Measurements from ENCODE around the gene SPAG9. TPM values are rescaled to one million over a fixed set of nuclear protein-coding genes. Genes with fewer than 3 reads are reported as not detected.
A peak's percentile ranks its signal among the peaks of the same experiment; 100 is the strongest.

Gene SPAG9
- total RNA-seq, result 36.5 TPM

GRCh38 chr17:51120739-51121619 is at the start of gene SPAG9:
SPAG9 (minus strand) TSS chr17:51120868; CDS start chr17:51120656, 212 bp downstream.
- DNase-seq (ENCODE audit: low spot score) (peak; percentile 95), ATAC-seq (peak; percentile 81)

- no peak for DNase-seq (ENCODE audit: low spot score)
- no peak for ATAC-seq
Observed at GRCh38 chr17:51169340-51169739, 48.7 kb upstream of the SPAG9 start.

GRCh38 chr17:51166987-51167931 is 46.6 kb upstream of the SPAG9 start:
- peak; percentile 69 for DNase-seq (ENCODE audit: low spot score)
- peak; percentile 68 for ATAC-seq

GRCh38 chr17:51166198-51166986 is 45.7 kb upstream of the SPAG9 start, which contains the start of gene NME2:
NME2 (plus strand) TSS chr17:51166411; CDS start chr17:51166831, 420 bp downstream.
- peak; percentile 91 for ATAC-seq
- DNase-seq (ENCODE audit: low spot score), result peak; percentile 92

- DNase-seq (ENCODE audit: low spot score) (no peak), ATAC-seq (peak; percentile 36)
Observed at GRCh38 chr17:51165680-51166197, 45.1 kb upstream of the SPAG9 start.

GRCh38 chr17:51164911-51165679 is 44.4 kb upstream of the SPAG9 start:
- DNase-seq (ENCODE audit: low spot score), result no peak
- ATAC-seq, result no peak

- peak; percentile 24 for DNase-seq (ENCODE audit: low spot score)
- no peak for ATAC-seq
Observed at GRCh38 chr17:51161541-51161940, 40.9 kb upstream of the SPAG9 start.

GRCh38 chr17:51159604-51160003 is 38.9 kb upstream of the SPAG9 start:
- DNase-seq (ENCODE audit: low spot score) (no peak), ATAC-seq (no peak)

GRCh38 chr17:51155416-51155815 is 34.7 kb upstream of the SPAG9 start:
- ATAC-seq (no peak), DNase-seq (ENCODE audit: low spot score) (no peak)

GRCh38 chr17:51154176-51154575 is 33.5 kb upstream of the SPAG9 start:
- ATAC-seq, result no peak
- DNase-seq (ENCODE audit: low spot score), result no peak

- ATAC-seq (peak; percentile 92), DNase-seq (ENCODE audit: low spot score) (peak; percentile 97)
Observed at GRCh38 chr17:51153210-51154072, 32.8 kb upstream of the SPAG9 start, which contains the start of gene NME1. NME1 (plus strand) TSS chr17:51153559; CDS start chr17:51155655, 2,096 bp downstream.

GRCh38 chr17:51152766-51153209 is 32.1 kb upstream of the SPAG9 start:
- peak; percentile 17 for ATAC-seq
- no peak for DNase-seq (ENCODE audit: low spot score)

GRCh38 chr17:51150932-51151331 is 30.3 kb upstream of the SPAG9 start:
- DNase-seq (ENCODE audit: low spot score), result no peak
- ATAC-seq, result no peak

GRCh38 chr17:51149163-51149562 is 28.5 kb upstream of the SPAG9 start:
- ATAC-seq (no peak), DNase-seq (ENCODE audit: low spot score) (no peak)

GRCh38 chr17:51147650-51148049 is 27.0 kb upstream of the SPAG9 start:
- DNase-seq (ENCODE audit: low spot score), result no peak
- ATAC-seq, result no peak

- DNase-seq (ENCODE audit: low spot score) (no peak), ATAC-seq (no peak)
Observed at GRCh38 chr17:51144266-51145022, 23.8 kb upstream of the SPAG9 start.

- DNase-seq (ENCODE audit: low spot score) (no peak), ATAC-seq (no peak)
Observed at GRCh38 chr17:51142597-51142996, 21.9 kb upstream of the SPAG9 start.

- no peak for DNase-seq (ENCODE audit: low spot score)
- ATAC-seq, result no peak
Observed at GRCh38 chr17:51135956-51136355, 15.3 kb upstream of the SPAG9 start.

All from left lobe of liver (tissue), 2 donors.